Activated T-helper 1 cell treated with Interleukin-2 at 50 U/mL for 16 hours (primary cell): ENCODE measurements around the gene BBS2.

Source experiments
- DNase-seq: peaks from one replicate; pipeline ENCODE4 v3.0.0-alpha.2; 2020; ENCODE audit warnings: low read depth

BBS2 gene

DNA sequence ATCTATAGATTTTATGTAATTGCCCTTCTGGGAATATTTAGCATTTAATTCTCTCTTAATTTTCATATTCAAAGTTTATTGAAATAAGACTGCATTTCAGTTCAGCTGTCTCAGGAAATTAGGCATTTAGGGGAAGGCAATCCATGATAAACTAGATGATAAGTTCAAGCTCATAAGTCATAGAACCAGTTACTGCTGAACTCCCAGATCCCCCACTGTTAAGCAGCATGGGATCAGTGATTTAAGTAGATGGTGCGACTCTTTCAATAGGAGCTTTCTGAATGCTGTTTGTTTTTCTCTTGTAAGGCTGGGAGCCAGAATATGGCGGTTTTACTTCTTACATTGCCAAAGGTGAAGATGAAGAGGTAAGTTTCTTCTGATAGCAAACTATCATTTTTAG is 44.6 kb downstream of the BBS2 start:
- DNase-seq: no peak

DNA sequence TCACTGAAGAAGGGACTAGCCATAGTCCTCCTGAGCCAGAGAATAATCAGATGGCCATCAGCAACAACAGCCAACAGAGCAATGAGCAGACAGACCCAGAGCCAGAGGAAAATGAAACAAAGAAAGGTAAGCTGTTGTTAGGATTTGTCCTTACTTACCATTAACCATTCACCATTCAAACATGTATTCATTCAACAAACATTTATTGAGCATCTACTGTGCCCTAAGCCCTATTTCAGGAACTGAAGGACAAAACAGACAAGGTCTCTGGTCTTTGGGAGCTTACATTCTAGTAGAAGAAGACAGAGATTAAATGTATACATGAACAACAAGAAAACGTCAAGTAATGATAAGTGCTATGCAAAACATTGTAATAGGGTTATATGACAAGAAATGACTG is 49.2 kb downstream of the BBS2 start:
- no peak for DNase-seq

DNA sequence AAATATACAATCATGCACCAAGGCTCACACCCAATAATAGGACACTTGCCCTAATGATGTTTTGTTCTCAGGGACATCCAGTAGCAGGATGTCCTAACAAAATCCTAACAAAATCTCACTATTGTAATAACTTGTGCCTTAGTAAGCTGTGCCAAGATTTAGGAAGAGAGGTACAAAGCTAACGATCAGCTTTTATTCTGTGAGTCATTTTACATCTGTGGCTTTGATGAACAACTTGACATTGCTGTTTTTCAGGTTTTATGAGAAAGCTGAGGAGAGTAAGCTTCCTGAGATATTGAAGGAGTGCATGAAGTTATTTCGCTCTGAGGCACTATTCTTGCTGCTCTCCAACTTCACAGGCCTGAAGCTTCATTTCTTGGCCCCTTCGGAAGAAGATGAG is 49.6 kb downstream of the BBS2 start:
- DNase-seq: no peak

DNA sequence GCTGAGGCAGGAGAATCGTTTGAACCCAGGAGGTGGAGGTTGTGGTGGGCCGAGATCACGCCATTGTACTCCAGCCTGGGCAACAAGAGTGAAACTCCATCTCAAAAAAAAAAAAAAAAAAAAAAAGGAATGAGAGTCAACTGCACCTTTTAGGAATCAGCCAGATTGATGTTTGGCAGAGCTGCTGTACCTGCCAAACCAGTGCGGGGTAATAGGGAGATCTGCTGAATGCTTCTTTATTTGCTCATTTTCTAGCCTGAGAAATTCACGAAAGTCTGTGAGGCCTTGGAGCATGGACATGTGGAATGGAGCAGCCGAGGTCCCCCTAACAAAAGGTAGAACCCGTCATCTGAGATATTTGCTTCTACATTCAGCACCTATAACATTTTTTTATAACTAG is 50.1 kb downstream of the BBS2 start:
- no peak for DNase-seq

DNA sequence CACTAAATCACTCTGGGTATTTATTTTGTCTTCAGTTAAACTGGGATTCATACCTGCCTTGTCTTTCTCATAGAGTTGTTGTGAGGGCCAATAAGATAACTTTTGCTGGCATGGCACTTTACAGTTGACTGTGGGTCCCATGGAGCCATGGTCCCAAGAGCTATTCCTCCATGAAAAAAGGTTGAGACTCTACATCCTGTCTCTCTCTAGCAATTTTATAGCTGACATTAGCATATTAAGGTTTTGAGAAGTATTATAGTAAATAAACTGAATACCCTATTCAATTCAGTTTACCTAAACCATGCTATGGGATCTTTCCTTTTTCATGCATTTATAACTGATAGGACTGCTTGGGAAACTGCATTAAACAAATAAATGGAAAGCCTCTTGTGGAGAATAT is 51.0 kb downstream of the BBS2 start:
- DNase-seq: no peak

DNA sequence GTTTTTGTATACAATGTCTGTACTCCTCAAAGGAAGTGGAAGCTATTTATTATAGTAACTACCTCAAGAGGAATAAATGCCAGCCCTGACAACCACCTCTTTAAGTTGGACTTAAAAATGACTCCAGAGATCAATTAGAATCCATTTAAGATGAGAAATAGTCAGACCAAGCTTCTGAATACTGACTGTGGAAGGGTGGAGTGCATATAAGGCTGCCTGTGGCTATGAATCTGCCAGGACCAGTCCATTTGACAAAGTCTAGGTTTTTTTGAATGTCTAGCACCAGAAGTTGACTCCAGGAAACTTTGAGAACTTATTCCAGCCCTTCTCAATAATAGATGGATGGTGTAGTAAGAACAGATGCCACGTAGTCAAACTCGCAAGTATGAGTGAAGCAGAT is 53.5 kb downstream of the BBS2 start:
- DNase-seq: no peak

DNA sequence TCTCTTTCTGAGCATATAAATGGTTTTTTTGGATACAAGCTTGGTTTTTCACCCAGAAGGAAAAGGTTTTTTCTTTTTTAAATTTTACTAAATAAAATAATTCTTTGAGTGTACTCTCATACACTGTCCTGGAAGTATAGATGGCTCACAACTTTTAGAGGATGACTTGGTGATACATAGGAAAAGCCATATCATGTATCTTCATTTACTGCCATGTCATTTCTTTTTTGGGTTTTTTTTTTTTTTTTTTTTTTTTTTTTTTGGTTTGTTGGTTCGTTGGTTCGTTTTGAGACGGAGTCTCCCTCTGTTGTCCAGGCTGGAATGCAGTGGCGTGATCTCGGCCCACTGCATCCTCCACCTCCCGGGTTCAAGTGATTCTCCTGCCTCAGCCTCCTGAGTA is 56.7 kb downstream of the BBS2 start:
- no peak for DNase-seq

DNA sequence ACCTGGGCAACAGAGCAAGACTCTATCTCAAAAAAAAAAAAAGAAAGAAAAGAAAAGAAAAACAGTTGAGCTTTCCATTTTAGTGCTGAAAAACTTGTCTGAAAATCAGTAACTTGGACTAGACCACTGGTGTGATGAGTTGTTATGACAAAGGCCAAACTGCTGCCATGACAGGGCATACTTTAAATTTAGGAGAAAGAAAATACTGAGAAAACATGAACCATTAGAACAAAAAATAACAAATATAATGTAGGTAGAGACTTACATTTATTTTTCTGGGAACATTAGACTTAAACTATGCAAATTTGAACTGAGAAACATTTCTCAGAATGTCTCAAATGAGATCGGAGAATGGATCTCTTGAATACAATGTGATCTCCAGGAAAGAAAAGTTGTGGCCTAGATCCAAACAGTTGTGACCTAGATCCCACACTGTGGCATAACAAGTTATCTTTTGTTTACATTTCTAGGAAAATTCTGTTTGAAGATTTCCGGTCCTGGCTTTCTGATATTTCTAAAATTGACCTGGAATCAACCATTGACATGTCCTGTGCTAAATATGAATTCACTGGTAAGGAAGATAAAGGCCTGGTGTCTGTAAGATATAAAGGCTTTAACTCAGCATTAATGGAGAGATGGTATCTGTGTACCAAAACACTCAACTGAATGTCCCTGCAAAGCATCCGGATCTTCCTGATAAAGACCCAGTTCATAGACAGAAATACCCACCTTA is 57.6 kb downstream of the BBS2 start:
- DNase-seq: no peak

DNA sequence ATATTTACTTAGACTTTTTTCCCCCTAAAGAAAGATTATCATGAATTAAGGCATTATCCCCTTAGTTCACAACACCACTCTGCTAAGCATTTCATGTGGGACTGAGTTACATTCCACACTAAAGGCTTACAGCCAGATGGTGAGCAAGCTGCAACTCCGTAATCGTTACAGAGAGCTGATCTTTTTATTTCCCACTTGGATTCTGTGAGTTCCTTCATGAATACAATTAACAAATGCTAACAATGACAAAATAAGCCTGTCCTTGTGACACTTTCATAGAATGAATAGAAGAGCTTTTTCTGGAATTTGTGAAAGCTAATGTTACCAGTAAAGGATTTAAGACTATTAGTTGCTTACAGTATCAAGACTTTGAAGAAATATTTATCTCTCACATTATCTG is 59.7 kb downstream of the BBS2 start:
- no peak for DNase-seq

DNA sequence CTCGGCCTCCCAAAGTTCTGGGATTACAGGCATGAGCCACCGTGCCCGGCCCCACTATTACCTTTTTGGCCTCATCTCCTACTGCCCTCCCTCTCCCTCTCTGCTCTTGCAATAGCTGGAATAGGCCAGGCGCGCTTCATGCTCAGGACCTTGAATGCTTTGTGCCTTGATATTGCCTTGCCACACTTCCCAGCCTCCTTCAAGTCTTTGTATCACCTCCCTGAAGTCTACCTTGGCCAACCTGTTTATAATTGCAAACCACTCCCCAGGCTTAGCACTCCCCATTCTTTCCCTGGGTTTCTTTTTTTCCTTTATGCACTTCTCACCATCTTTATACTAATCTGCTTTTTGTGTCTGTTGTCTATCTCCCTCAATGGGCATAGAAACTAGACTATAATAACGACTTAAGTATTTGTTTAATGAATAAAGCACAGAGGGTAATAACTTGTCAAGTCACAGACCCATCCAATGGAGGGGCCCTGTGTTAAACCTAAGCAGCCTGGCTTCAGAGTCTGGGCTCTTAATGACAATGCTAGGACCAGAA is 61.8 kb downstream of the BBS2 start:
- no peak for DNase-seq

DNA sequence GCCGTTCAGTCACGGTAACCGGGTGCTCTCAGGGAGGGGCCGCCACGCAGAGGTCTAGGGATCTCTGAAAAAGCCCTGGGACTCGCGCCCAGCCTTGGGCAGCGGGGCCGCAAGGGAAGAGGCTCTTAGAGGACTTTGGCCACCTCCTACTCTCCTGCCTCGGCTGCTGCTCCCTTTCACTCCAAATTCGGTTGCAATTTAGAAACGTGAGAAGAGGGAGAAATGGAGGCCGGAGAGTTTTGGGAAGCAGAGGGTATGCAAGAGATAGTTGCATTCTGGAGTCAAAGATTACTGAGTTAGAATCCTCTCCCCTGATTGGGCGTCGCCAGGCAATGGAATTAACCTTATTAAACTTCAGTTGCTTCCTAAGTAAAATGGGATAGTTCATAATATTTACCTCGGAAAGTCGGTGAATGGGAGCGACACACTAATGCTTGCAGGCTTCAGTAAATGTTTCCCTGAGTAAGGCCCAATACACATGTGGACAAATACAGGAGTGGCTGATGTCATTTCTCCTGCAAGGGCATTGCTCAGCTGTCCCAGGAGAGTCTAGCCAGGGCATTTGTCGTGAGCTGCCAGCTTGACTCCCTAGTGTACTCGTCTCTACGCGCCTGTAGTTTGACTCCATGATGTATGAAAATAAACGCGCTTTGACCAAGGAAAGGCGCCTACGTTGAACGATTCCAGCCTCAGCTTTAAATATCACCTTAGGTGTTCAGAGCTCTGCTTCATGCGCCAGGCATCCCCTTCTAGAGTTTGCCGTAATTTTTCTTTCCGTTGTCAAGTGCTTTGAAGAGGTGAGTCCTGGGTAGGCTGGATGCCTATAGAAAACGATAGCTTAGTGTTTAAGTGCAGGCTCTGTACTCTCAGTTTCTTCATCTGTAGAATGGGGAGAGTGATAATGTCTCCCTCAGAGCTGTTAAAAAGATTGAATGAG is 67.8 kb downstream of the BBS2 start:
- no peak for DNase-seq

DNA sequence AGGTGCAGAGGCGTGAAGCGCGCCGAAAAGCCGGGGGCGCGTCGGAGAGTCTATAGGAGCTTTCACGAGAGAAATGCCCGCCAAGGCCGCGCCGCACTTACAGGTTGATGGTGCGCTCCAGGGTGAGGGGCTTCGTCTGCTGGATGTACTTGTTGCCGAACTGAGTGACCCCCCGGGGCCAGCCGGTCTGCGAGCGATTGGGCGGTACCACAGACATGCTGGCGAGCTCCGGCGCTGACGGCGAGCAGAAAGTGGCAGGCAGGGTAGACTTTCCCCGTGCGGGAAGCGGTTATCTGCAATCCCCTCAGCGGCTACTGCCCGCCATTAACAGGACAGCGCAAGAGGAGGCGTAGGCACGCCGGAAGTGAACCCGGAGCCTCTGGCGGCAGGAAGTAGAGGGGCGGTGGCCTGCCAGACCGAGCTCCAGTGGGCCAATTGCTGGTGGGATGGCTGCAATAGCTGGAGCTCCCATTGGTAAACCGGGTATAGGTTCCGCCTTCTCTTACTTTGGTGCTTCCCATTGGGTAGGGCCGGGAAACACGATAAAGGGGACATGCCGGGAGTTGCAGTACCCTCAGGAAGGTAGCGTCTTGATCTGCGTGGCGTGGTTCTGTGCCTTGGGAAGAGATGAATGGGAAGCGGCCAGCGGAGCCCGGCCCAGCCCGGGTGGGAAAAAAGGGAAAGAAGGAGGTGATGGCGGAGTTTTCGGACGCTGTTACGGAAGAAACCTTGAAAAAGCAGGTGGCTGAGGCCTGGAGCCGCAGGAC is 68.7 kb downstream of the BBS2 start, which contains the start of the genes NUDT21 and OGFOD1:
NUDT21 (minus strand) TSS at position 347 of the 767 bp plus-strand sequence; CDS start at position 217, 130 bp downstream.
OGFOD1 (plus strand) TSS at position 569 of the 767 bp plus-strand sequence; CDS start at position 628, 59 bp downstream.
- DNase-seq: peak; percentile 87

DNA sequence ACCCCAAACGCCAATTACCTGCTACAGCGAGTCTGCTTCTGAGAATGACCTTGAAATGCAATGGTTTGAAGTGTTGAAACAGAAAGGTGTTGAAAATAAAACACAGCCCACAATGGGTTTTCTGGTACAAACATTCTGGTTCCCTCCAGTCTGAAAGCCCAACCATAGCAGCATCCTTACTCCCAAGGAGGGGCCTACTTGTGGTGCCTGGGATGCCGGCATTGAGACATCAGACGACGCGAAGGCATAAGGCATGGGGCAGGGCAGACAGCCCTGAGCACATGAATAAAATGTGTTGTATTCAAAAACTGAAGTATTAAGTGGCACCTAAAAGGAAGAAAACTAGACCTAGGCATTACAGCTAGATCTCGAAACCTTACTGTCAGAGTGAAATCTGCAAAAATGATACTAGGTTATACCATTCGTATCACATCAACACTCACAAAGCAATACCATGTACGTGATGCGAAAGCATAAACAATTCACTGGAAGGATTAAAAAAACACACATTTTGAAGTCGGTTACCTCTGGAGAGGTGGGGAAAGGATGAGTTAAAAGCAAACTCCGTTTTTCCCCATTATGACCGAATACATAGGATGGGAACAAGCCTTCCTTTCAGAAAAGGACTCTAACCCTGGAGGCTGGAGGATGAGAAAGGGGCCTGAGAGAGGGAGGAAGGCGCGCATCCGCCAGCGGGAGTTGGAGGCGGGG is 69.4 kb downstream of the BBS2 start:
- DNase-seq: no peak

DNA sequence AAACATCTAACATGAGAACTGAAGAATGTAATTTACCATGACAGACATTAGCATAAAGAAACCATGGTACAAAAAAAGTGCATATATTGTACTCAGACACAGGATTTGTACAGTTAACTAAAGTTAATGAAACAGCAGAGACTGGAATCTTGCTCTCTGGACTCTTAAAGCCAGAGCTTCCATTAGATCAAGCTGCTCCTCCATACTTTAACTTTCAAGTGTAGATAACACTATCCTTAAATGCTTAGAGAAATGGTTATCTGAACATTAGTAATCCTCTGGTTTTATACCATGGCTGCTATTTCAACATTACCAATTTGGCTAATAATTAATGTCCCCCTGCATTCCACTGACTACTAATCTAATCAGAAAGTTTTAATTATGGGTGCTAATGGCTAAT is 71.8 kb downstream of the BBS2 start:
- no peak for DNase-seq

DNA sequence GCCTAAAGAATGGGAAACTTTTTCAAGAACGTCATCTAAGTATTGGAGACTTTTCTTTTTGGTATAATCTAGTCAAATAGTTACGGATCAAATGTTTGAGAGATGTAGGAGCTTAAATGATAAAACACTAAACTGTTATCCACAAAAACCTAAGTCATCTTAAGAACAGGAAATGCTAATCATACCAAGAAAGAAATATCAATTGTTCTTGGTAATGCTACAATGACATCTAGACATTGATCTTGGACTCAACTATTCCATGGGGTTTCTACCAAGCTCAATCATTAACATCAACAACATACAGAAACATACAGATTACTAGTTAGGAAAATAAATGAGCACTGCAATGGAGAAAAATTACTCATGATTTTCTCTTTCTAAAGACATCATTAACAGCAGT is 72.5 kb downstream of the BBS2 start:
- DNase-seq: no peak

DNA sequence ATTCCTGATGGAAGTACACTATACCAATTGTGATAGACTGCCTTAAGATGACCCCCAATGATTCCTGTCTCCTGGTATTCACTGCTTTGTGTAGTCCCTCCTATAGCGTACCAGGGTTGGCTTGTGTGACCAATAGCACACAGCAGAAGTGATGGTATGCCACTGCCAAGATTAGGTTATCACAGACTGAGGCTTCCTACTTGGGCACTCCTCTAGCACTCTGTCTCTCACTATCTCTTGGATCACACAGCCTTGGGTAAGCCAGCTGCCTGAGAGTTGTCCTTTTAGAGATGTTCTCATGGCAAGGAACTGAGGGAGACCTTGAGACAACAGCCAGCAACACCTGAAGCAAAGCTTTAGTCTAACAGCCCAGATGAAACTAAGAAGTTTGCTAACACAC is 81.8 kb downstream of the BBS2 start:
- no peak for DNase-seq

DNA sequence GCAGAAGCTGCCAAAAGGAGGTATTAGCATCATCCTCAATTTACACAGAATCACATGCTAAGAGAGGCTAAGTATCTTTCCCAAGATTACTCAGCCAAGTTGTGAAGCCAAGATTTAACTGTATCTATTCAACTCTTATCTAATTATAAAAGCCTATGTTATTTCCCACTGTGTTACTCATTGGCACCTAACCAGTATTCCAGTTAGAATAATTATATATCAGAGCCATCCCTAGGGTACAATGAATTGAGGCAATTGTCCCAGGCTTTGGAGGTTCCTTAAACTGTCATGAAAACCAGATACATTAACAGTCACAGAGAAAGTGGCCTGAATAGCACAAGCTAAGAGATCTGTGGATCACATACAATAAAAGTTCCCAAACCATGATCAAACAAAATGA is 83.6 kb downstream of the BBS2 start:
- DNase-seq: no peak
